GM10847 (cell line): ENCODE measurements around the gene PFKFB3.

Experiments
- POLR2A ChIP-seq: IDR thresholded peaks from 2 replicates; pipeline ENCODE4 v1.6.1; 2011; ENCODE audit not compliant: insufficient read length; ENCODE audit errors: extremely low read depth

The PFKFB3 gene

DNA sequence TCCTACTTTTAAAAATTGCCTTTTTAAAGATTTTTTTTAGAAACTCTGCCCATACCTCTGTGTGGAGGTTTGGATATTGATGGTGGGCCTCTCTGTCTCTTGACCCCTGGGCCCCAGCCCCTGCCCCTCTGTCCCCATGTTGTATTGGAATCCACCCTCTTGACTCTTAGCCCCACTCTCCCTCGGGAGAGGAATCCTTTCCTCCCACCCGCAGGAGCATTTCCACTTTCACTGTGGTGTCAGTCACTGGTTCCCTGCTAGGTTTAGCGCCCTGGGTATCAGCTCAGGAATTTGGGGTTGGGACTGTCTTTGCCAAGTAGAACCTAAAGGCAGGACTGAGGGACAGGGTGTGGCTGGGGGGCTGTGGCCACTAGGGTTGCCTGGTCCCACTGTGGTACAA is 10.1 kb downstream of the PFKFB3 start:
- no peak for TF ChIP-seq POLR2A

GRCh38 chr10:6213257-6213905 is 10.6 kb downstream of the PFKFB3 start:
- TF ChIP-seq POLR2A = no peak

- TF ChIP-seq POLR2A = no peak
Measured at GRCh38 chr10:6213908-6214307, 11.2 kb downstream of the PFKFB3 start.

DNA sequence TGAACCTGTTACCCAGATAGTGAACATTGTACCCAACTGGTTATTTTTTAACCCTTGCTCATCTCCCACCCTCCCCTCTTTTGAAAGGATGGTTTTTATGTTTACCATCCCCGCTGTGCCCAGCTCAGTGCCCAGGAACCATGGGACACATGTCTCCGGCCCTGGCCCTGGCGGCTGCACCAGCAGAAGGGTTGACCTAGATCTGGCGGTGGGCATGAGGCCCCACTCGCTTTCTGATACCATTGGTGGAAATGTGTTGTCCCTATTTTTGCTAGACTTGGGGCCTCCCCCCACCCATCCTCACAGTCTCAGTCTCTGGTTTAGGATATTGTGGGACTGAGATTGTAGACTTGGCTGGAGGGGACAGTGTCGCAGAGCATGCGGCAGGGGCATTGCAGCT is 11.9 kb downstream of the PFKFB3 start:
- no peak for TF ChIP-seq POLR2A

DNA sequence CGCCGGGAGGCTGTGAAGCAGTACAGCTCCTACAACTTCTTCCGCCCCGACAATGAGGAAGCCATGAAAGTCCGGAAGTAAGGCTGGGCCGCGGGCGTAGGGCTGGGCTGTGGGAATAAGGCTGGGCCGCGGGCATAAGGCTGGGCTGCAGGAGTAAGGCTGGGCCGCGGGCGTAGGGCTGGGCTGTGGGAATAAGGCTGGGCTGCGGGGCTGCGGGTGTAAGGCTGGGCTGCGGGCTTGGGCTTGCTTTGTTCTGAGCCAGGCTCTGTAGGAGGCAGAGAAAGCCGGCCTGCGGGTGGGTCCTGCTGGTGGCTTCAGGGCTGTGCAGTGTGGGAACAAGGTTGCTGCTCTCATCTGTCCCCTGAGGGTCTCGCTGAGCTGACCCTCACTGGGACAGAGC is 12.5 kb downstream of the PFKFB3 start:
- TF ChIP-seq POLR2A = no peak

DNA sequence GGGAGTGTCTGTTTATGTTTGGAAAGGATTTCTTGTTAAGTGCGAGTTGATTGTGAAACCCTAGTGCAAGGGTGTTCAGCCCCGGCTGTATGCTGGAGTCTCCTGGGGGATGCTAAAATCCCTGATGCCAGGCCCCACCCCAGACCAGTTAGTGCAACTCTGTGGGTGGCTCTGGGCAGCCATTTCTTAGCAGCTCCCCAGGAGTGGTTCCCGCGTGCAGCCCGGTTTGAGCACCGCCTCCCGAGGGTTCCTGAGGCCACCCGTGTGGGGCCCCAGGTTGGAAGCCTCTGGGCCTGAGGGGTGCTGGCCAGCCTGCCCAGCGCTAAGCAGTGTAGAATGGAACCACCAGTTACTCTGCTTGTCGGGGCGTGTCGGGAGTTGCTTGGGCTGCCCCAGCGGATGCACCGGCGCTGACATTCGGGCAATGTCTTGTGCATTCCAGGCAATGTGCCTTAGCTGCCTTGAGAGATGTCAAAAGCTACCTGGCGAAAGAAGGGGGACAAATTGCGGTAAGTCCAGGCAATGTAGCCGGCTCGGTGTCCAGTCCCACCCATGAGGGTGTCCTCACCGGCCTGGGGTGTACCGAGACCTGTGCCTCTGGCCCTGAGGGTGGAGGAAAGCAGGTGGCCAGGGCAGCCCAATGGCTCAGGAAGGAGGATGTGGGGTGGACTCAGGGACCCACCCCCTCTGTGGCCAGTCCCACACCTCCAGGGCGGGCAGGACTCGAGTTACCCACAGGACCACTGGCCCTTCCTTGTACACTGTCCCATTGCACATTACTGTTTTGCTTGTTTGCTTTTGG is 13.2 kb downstream of the PFKFB3 start:
- no peak for TF ChIP-seq POLR2A

GRCh38 chr10:6216916-6217315 is 14.2 kb downstream of the PFKFB3 start:
- no peak for TF ChIP-seq POLR2A

GRCh38 chr10:6217611-6218010 is 14.9 kb downstream of the PFKFB3 start:
- no peak for TF ChIP-seq POLR2A

- TF ChIP-seq POLR2A = no peak
Measured at GRCh38 chr10:6218692-6219493, 16.2 kb downstream of the PFKFB3 start.

DNA sequence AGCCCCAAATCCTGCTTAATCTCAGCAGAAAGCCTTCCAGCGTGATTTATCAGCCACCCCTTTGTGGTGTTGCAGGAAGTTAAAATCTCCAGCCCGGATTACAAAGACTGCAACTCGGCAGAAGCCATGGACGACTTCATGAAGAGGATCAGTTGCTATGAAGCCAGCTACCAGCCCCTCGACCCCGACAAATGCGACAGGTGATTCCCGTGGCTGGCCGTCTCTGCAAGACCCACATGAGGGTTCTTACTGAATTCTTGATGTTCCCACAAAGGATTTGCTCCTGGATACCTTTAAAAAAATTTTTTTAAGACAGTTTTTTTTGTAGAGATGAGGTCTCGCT is 16.7 kb downstream of the PFKFB3 start:
- no peak for TF ChIP-seq POLR2A

DNA sequence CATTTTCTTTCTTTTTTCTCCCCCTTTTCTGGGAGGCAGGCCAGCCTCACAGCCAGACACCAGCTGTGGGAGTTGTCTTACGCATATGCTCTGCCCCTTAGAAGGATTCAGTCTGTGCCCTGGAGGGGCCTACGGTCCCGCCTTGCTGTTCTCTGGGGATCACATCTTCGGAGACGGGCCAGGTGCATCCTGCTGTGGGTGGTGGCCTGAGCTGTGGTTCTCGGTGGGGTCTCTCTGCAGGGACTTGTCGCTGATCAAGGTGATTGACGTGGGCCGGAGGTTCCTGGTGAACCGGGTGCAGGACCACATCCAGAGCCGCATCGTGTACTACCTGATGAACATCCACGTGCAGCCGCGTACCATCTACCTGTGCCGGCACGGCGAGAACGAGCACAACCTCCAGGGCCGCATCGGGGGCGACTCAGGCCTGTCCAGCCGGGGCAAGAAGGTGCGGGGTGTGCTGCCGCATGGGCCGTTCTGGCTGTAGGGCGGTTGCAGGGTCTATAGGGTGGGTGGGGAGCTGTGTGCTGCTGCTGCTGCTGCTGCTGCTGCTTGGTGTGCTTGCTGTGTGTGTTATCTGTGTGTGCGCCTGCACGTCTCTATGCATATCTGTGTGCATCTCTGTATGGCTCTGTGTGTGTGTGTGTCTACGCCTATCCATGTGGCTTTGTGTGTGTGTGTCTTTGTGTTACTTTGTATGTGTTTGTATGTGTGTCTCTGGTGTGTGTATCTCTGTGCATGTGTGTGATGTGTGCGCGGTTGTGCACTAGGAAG is 17.9 kb downstream of the PFKFB3 start:
- TF ChIP-seq POLR2A = no peak

DNA sequence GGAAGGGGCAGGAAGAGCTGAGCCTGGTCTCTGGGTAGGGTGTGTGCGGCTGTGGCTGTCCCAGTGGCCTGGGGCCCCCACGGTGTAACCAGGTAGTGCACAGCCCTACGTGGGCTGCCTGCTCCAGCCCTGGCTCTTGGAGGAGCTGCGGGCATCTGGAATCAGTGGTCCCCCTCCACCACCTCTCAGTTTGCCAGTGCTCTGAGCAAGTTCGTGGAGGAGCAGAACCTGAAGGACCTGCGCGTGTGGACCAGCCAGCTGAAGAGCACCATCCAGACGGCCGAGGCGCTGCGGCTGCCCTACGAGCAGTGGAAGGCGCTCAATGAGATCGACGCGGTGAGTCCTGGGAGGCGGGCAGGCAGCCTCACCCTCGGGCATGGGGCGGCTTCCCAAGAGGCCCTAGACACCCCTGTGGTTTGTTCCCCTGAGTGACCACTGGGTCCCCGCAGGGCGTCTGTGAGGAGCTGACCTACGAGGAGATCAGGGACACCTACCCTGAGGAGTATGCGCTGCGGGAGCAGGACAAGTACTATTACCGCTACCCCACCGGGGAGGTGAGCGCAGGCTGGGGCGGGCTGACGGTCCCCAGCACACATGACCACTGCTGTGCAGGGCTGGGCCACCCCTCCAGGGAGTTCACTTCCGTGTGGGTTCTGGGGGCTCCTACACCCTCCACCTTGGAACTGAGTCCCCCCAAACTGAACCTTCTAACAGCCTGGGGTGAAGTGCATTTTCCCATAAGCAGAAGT is 18.6 kb downstream of the PFKFB3 start:
- no peak for TF ChIP-seq POLR2A

DNA sequence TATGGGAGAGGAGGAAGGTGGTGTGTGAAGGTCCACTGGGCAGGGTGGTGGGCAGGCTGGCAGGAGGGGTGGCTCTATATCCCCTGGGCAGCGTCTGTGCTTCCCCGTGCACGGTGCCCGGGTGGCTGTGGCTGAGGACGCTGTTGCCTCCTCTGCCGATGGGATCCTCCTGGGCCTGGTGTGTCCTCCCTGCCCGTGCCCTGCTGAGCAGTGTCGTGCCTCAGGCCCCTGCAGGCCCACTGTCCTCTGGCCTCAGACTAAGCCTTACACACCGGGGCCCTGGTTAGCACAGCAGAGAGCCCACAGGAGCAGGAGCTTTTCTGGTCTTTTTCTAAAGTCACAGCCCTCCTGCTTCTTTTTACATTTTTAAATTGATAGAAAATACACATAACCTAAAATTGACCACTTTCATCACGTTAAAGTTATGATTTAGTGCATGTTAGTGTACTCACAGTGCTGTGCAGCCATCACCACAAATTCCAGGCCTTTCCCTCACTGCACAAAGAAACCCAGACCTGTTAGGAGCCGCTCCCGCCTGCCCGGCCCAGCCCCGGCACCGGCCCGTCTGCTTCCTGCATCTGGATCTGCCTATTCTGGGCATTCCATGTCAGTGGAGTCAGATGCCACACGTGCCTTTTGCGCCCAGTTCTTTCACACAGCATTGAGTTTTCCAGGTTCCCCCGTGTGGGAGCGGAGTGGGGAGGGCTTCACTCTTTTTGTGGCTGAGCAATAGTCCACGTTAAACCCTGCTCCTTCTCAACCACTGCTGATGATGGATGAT is 19.4 kb downstream of the PFKFB3 start:
- no peak for TF ChIP-seq POLR2A

DNA sequence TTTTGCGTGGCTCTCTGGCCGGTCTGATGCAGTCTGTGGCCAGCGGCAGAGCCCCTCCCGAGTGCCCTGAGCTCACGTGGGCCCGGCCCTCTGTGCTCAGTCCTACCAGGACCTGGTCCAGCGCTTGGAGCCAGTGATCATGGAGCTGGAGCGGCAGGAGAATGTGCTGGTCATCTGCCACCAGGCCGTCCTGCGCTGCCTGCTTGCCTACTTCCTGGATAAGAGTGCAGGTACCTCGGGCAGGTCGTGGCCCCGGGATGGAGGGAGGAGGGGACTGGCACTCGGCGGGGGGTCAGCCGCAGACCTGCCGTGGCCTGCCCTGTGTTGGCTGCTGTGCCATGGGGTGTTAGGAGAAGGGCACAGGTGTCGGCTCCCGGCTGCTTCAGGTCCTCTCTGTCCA is 20.0 kb downstream of the PFKFB3 start:
- TF ChIP-seq POLR2A = no peak

- TF ChIP-seq POLR2A = no peak
Measured at GRCh38 chr10:6223981-6224380, 21.2 kb downstream of the PFKFB3 start.
